RWPE1 (cell line): ENCODE results near the gene GGCT.

Experiments used
- CTCF ChIA-PET: fragments of 350-600 bp; sonication (Branson Sonifier 250); formaldehyde crosslinking; extraction: SDS; loops from one replicate; lab custom pipeline; 2021; lab: Yijun Ruan, JAX
- POLR2A ChIA-PET: fragments of 400-600 bp; formaldehyde crosslinking; extraction: SDS; loops from one replicate; lab custom pipeline; 2020; ENCODE audit warnings: antibody characterized with exemption; ENCODE audit not compliant: low non-redundant PET; lab: Yijun Ruan, JAX
- DNase-seq: peaks from one replicate; pipeline ENCODE4 v3.0.0; 2012; ENCODE audit warnings: low spot score
- H3K27ac ChIP-seq: fragments of 450-650 bp; 2 replicates; pipeline ENCODE4 v1.5.1; 2017
- TF ChIP-seq, protein P1 (sequence below): fragments of 450-650 bp; conservative IDR thresholded peaks from 2 replicates; pipeline ENCODE4 v1.5.1; 2017; ENCODE audit warnings: low read depth, mild to moderate bottlenecking

Gene GGCT

DNA sequence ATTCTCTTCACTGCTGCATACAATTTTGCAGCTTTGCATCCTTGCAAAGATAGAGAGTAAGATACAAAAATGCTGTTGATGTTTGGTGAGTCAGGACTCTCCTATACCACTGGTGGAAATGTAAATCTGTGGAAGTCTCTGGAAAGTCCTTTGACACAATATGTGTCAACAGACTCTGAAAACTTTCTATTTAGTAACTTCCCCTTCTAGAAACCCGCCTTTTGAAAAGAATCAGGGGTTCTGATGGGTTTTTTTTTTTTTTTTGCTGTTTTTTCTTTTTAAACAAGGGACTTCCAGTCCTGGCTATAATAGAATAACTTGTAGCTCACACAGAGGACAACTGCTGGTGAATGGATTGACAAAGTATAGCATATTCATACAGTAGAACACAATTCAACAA, 42.5 kb downstream of the GGCT start:
- CTCF ChIA-PET, result no interaction called here
- H3K27ac ChIP-seq, result no peak overlapping the region
- TF ChIP-seq, protein P1, sequence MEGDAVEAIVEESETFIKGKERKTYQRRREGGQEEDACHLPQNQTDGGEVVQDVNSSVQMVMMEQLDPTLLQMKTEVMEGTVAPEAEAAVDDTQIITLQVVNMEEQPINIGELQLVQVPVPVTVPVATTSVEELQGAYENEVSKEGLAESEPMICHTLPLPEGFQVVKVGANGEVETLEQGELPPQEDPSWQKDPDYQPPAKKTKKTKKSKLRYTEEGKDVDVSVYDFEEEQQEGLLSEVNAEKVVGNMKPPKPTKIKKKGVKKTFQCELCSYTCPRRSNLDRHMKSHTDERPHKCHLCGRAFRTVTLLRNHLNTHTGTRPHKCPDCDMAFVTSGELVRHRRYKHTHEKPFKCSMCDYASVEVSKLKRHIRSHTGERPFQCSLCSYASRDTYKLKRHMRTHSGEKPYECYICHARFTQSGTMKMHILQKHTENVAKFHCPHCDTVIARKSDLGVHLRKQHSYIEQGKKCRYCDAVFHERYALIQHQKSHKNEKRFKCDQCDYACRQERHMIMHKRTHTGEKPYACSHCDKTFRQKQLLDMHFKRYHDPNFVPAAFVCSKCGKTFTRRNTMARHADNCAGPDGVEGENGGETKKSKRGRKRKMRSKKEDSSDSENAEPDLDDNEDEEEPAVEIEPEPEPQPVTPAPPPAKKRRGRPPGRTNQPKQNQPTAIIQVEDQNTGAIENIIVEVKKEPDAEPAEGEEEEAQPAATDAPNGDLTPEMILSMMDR, result no peak
- DNase-seq, result no peak
- POLR2A ChIA-PET, result interaction anchor here (0.7 kb wide), 1 partner anchor 403 kb away, joined by 3 read pairs; no protein-coding TSS in a partner anchor

DNA sequence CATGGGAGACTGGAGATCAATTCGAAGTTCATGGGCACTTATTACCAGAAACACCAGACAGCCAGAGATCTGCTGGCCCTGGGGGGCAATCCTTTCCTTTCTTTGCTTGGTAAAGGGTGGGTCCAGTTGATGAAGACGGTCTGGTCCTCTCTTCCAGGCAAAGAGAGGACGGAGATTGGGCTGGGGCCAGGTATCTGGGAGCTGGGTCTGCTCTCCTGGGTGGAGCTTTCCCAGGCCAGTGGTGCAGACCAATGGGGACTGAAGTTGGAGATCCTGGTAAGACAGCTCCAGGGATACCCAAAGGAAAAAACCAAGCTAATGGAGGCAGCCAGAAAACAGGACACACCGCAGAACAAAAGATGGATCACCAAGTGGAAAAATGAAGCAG, 44.4 kb downstream of the GGCT start:
- CTCF ChIA-PET, result no interaction called here
- no peak for DNase-seq
- peak overlapping the region; percentile 56 for H3K27ac ChIP-seq
- TF ChIP-seq, protein P1, result no peak
- POLR2A ChIA-PET, result no interaction called here

DNA sequence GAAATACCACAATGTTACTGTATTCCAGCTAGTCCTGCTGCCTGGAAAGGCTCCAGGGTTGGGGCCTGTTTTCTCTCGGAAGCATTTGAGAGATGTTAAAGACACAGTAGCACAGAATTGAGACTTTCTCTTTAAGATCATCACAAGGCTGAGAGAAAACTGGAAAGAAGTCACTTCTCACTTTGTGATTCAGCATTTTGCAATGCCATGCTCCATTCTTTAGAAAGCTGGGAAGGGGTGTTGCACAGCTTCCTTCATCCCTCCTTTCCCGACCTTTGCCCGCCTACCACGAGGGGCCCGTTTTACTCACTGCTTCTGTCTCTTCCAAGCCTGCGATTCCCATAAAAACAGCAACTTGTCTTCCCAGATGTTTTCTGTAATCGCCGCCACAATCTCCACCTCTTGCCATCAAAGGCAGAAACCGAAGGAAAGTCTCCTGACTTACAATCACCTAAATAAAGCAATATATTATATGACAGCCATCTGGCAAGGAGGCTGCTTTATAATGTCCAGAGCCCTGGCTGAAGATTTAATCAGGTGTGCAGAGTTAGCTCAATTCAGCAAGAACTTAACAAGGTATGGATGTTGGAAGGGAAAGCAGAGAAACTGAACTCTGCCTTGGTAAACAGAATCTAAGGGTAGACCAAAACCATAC, 44.9 kb downstream of the GGCT start:
- DNase-seq, result peak; percentile 28
- TF ChIP-seq, protein P1, result no peak
- CTCF ChIA-PET, result interaction anchor here (0.7 kb wide), 1 partner anchor 109 kb away, joined by 3 read pairs; no protein-coding TSS in a partner anchor
- POLR2A ChIA-PET, result no interaction called here
- peak overlapping the region; percentile 56 for H3K27ac ChIP-seq

DNA sequence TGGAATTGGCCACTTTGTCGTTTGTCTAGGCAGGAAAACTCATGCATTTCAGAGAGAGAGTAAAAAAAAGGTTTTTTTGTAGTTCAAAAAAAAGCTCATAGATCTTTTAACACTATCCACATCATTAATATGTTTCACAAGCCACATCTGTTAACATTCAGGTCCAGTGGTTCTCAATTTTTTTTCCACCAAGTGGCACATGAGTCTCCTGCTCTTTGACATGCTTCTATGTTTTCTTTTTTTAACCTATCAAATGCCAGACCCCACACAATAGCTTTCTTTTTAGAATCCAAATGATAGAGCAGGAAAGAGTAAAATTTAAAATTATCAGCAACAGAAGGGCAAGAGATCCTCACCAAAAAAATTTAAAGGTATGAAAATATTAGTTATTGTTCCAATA, 46.3 kb downstream of the GGCT start:
- DNase-seq, result no peak
- POLR2A ChIA-PET, result interaction anchor here (0.7 kb wide), 1 partner anchor 20 kb away, joined by 4 read pairs; no protein-coding TSS in a partner anchor
- TF ChIP-seq, protein P1, result no peak
- H3K27ac ChIP-seq, result no peak overlapping the region
- CTCF ChIA-PET, result interaction anchor here (0.6 to 0.7 kb wide), 2 partner anchors 50 to 180 kb away, joined by 3 read pairs; no protein-coding TSS in a partner anchor

DNA sequence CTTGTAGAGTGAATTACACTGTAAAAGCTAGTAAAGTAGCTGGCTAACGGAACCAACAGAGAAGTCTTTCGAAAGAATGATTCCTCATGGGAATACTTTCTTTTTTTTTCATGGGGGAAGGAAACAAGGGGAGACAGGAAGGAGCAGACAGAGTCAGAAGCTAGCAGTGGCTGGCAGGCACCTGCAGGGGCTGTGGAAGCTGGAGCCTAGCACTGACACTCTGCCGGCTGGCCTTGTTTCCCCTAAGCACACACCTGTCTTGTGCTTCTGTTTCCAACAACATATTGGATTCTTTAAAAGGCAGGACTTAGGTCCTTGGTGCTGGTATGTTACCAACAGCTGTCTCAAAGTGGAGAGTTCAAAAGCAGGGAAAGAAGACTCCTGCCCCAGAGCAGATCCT, 50.7 kb downstream of the GGCT start:
- H3K27ac ChIP-seq, result no peak overlapping the region
- POLR2A ChIA-PET, result no interaction called here
- no peak for DNase-seq
- CTCF ChIA-PET, result interaction anchor here (0.7 kb wide), 1 partner anchor 122 kb away, joined by 3 read pairs; no protein-coding TSS in a partner anchor
- TF ChIP-seq, protein P1, result no peak

DNA sequence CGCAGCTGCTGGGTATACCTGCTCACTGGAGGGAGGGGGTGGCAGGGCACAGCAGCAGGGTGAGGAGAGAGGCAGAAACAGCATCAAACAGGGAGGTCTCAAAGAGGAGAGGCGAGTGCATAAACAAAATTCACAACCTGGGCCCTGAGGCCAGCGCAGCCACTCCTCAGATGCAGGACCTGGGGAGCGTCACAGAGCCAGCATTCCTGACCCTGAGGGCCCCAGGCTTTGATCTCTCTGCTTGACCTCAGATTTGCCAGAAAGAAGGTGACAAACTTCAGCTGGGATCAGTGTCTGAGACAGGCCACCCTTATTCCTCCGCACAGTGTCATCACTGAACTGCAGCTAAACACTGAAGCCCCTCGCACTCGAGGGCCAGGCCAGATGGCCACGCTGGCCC, 51.6 kb downstream of the GGCT start:
- H3K27ac ChIP-seq, result no peak overlapping the region
- CTCF ChIA-PET, result no interaction called here
- no peak for DNase-seq
- POLR2A ChIA-PET, result no interaction called here
- TF ChIP-seq, protein P1, result no peak
